Head of caudate nucleus (tissue), 42 donors: Measurements from ENCODE around the gene LYRM4.

Experiments
- DNase-seq, 42 donors: peaks; one replicate each; pipeline versions ENCODE4 v3.0.0 to v3.0.0-alpha.2; 2020 to 2021; ENCODE audit warnings: mixed read lengths in 7 of 42
- intact Hi-C: fragments of 100-400 bp; cut with DNase I; formaldehyde crosslinking; loops from one replicate; pipeline ENCODE4 v1.15.0; 2022

Gene LYRM4

GRCh38 chr6:5116243-5116991 is 144.3 kb downstream of the LYRM4 start:
- intact Hi-C loops = no loop called here
- no peak for DNase-seq

GRCh38 chr6:5115168-5115567 is 145.6 kb downstream of the LYRM4 start:
- no peak for DNase-seq
- intact Hi-C loops = no loop called here

DNA sequence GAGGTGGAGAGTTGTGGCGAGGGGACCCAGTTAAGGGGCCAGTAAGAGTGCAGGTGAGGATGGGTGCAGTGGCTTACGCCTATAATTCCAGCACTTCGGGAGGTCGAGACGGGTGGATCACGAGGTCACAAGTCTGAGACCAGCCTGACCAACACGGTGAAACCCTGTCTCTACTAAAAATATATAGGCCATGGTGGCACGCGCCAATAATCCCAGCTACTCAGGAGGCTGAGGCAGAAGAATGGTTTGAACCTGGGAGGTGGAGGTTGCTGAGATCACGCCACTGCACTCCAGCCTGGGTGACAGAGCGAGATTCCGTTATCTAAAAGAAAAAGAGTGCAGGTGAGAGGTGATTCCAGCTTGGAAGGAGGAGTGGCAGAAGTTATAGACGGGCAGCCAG is 147.7 kb downstream of the LYRM4 start:
- DNase-seq = no peak
- intact Hi-C loops = no loop called here

DNA sequence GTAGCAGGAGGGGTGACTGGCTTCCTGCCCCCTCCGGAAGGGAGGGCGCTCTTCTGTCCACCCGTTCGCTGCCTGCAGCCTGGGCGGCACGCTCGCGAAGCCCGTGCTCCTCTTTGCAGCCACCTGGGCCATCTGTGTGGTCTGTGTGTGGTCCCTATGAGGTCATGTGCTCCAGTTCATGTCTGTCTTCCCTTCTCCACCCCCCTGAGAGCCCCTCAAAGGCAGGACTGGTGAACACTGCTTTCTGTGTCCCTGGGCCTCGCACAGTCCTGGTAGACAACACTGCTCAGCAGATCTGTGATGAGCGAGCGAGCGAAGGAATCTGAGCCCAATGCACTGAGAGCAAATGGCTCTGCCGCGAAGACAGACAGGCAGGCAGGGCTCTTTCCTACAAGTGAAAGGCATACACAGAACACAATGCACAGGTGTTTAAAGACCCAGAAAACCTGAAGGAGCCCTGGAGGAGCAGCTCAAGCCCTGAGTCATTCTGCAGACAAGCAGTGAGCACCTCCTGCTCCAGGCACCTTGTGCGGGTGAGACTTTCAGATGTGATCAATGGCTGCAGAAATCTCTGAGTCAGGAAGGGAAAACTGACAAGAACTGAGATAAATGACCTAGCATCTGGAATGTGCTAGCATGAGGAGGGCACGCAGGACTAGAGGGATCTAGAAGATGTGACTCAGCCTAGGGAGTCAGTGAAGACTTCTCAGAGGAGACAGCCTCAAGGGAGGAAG is 148.5 kb downstream of the LYRM4 start:
- intact Hi-C loops = no loop called here

DNA sequence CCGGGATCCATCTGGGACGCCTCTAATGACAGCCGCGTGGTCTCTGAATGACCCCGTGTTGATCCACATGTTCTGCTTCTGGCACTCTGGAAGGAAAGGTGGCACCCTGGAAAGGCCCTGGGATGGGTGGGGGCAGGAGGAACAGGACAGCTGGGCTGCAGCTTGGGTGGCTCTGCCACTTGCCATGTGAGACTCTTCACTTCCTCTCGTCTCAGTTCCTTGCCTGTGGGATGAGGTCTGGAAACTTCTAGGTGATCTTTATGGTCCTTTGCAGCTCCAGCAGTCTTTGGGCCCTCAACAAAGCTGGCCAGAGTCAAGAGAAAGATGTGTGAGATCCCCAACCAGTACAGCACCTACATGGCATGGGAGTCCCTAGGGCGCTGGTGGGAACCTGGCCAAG is 149.1 kb downstream of the LYRM4 start:
- intact Hi-C loops = no loop called here
- DNase-seq = no peak

More for the DNA sequence above, 148.5 kb downstream of the LYRM4 start:
- DNase-seq = peak in 30 of 42 donors; percentile 10 to 75 (median 41)

DNA sequence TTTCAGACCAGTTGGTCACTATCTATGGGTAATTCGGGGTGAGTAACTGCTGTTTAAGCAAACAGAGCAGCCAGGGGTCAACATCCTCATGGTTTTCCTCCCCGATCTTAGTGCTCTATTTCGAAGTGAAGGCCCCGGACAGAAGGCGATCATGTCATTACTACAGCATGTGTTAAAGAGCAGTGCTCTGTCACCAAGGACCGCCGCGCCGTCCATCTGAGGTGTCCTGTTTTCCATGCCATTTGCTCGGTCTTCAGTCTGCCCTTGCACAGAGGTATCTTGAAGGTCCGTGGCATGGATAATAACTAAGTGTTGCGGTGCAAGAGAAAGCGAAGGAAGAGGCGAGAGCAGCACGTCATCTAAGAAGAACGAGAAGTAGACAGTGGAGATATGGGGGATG is 150.5 kb downstream of the LYRM4 start:
- DNase-seq = peak in 1 of 42 donors; percentile 2
- intact Hi-C loops = no loop called here

GRCh38 chr6:5109436-5109835 is 151.3 kb downstream of the LYRM4 start:
- intact Hi-C loops = no loop called here
- peak in 1 of 42 donors; percentile 5 for DNase-seq

- peak in 3 of 42 donors; percentile 5 to 32 (median 13) for DNase-seq
- intact Hi-C loops = no loop called here
Observed at GRCh38 chr6:5108536-5109150, 152.1 kb downstream of the LYRM4 start.

GRCh38 chr6:5108068-5108467 is 152.7 kb downstream of the LYRM4 start:
- intact Hi-C loops = no loop called here

GRCh38 chr6:5107341-5107740 is 153.4 kb downstream of the LYRM4 start:
- peak in 2 of 42 donors; percentile 3 to 7 for DNase-seq
- intact Hi-C loops = no loop called here

More at GRCh38 chr6:5108068-5108467, 152.7 kb downstream of the LYRM4 start:
- peak in 16 of 42 donors; percentile 27 to 84 (median 47) for DNase-seq

- intact Hi-C loops = no loop called here
- DNase-seq = no peak
Observed at GRCh38 chr6:5105146-5105545, 155.6 kb downstream of the LYRM4 start.

DNA sequence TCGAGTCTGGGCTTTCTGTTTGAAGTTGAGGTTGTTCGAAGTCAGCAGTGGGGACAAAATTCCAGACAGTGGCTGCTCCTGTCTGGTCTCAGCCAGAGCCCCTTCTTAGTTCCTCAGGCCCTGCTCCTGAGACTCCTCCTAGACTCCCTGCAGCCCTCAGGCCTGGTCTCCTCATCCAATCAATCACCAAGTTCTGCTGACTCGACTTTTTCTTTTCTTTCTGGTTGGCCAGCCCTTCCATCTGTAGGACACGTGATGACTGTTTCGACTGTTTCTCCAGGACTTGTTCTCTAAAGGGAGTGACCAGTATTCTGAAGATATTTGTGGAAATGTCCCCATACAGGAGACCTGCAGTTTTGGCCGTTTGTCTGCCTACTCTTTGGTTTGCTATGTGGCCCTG is 156.1 kb downstream of the LYRM4 start:
- intact Hi-C loops = no loop called here

DNA sequence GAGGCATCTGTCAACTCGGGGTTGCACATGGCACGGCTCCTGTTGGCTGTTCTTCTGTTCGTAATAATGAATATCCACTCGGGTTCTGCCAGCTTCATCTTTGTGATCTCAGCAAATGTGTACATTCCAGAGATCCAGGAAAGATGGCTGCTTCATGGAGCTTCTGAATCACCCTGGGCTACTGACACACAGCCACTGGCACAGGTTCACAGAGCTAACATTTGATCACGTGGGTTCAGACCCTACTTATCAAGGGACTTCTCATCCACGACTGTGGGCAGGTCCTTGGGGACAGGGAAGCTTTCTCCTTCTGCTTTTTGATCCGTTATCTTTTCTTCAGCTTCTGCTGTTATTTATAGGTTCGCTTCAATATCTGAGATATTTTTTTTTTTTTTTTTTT is 157.5 kb downstream of the LYRM4 start:
- intact Hi-C loops = no loop called here
- peak in 3 of 42 donors; percentile 7 to 13 (median 10) for DNase-seq

More for the DNA sequence above, 156.1 kb downstream of the LYRM4 start:
- peak in 1 of 42 donors; percentile 4 for DNase-seq

DNA sequence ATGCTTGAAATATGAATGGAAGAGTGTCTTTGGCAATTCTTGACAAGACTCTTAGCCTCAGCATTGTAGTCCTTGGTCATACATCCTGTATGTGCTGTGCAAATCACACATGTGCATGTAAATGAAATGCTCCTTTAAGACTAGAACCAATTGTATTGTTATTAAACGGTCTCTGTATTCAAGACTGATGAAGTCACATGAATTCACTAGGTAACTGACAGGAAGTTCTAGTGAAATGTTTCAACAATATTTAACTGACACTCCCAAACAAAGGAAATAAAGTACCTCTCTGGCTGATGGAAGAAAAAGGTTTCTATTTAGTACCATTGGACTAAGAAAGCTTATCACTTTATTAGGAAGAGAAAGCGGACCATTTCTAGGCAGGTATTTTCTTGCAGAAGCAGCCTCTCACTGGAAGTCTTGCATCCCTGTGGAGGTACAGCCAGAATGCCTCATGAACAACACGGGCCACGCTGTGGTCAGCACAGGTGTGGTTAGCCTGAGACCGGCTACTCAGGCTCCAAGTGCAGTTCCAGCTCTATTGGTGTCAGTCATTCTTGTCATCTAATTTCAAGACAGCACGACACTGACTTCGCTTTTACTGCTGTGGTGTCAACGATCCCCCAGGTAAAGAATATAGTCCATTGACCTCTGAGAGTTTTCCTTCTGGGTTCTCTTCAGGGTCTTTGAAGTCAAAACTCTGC is 158.3 kb downstream of the LYRM4 start:
- DNase-seq = peak in 2 of 42 donors; percentile 1 to 7
- intact Hi-C loops = no loop called here

GRCh38 chr6:5100806-5101205 is 159.9 kb downstream of the LYRM4 start:
- intact Hi-C loops = no loop called here
- peak in 2 of 42 donors; percentile 2 to 13 for DNase-seq

DNA sequence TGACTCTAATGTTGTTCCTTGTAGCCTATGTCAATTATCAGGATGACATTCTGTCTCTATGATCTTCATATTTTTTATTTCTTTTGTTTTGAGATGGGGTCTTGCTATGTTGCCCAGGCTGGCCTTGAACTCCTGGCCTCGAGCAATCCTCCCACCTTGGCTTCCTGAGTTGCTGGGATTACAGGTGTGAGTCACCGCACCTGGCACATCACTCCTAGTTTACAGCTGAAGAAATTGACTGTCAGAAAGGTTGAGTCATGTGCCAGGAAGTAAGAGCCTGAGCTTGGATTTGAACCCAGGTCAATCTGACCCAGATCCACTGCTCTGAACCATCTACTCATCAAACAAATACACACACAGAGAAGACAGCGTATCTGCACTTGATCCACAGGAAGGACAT is 161.2 kb downstream of the LYRM4 start:
- intact Hi-C loops = no loop called here
- peak in 1 of 42 donors; percentile 11 for DNase-seq

DNA sequence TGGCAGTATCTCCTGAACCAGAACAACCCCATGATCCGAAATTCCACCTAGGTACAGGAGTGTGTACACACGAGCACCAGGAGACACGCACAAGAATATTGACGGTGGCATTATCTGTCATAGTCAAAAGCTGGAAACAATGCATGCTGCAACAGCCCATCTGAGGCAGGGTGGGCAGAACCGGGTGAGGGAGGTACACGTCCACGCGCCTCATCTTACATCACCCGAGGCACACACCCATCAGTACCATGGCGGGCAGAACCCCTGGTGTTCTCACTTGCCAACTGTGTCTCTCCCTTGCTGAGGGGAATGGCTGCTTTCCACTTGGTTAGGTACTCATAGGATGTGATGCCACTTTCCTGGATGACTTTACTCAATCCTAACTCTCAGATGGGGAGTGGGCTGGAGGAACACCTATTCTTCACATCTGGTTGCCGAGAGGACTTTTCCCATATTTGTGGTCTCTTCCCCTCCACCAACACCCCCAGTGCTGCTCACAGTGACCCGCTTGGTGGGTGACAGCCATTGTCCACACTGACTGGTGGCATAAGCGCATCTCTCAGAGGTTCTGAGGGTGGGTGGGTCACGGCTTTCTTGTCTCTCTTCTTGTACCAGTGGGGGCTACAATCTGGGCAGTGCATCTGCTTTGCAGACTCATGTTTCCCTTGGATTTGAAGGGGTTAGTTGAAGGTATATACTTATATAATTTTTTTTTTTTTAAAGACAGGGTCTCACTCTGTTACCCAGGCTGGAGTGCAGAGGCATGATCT is 162.1 kb downstream of the LYRM4 start:
- intact Hi-C loops = no loop called here
- peak in 2 of 42 donors; percentile 1 to 11 for DNase-seq

GRCh38 chr6:5096482-5096881 is 164.3 kb downstream of the LYRM4 start:
- DNase-seq = peak in 1 of 42 donors; percentile 1
- intact Hi-C loops = no loop called here

DNA sequence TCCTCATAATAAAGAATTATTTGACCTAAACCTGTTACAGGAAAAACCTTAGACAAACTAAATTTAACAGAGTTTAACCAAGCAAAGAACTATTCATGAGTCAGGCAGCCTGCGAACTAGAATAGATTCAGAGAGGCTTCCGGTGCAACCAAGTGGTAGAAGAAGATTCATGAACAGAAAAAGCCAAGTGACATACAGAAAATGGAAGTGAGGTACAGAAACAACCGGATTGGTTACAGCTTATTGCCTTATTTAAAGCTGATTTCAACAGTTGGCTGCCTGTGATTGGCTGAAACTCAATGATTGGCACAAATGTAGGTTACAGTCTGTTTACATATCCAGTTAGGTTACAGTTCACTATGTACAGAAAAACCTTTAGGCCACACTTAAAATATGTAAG is 165.5 kb downstream of the LYRM4 start:
- no peak for DNase-seq
- intact Hi-C loops = no loop called here
